HepG2 (cell line): ENCODE data around the gene KCNIP3. TPM values are rescaled to one million over a fixed set of nuclear protein-coding genes. Genes with fewer than 3 reads are reported as not detected.

Experiments used
- ATAC-seq: fragments of 200-7000 bp; cut with Tn5 transposase; 3 replicates; pipeline ENCODE4 v1.9.1; 2020; ENCODE audit warnings: mild to moderate bottlenecking, moderate library complexity
- BruUV-seq: library from RNA; stranded (reverse); fragments of 400-500 nt; replicated peaks from 2 replicates; lab custom pipeline; 2021; lab: Mats Ljungman, UMichigan
- CTCF ChIA-PET: fragments of 300-600 bp; formaldehyde crosslinking; extraction: SDS; loops from one replicate; lab custom pipeline; 2021; ENCODE audit warnings: low total read pairs, inconsistent platforms, low intra/inter-chr PET ratio; lab: Yijun Ruan, JAX
- POLR2A ChIA-PET: fragments of 350-600 bp; sonication (Branson Sonifier 250); formaldehyde crosslinking; loops from one replicate; lab custom pipeline; 2020; ENCODE audit warnings: antibody characterized with exemption, inconsistent platforms; lab: Yijun Ruan, JAX
- DNase-seq: peaks from one replicate; pipeline ENCODE4 v3.0.0-alpha.2; 2015; ENCODE audit warnings: low spot score
- FAIRE-seq: peaks from 3 replicates; lab custom pipeline; 2011; peaks lifted over from hg19 to GRCh38; lab: Jason Lieb, UNC
- H2AFZ ChIP-seq: one replicate; pipeline ENCODE4 v1.6.1; 2011; ENCODE audit warnings: low read length, inconsistent platforms
- H3K27ac ChIP-seq: fragments of 300-600 bp; 3 replicates; pipeline ENCODE4 v1.8.0; 2011; ENCODE audit warnings: mixed run types, mild to moderate bottlenecking, mixed read lengths, low read length, inconsistent platforms; ENCODE audit not compliant: insufficient read depth; ENCODE audit errors: extremely low read length
- H3K27me3 ChIP-seq, 2 experiments: fragments of 200-600 bp in 1 of 2; 2 replicates in 1 of 2; 3 replicates in 1 of 2; pipeline versions ENCODE4 v1.6.0 to v1.8.0; 2011; ENCODE audit warnings: low read length in 2 of 2, mild to moderate bottlenecking in 2 of 2, moderate library complexity in 2 of 2, inconsistent platforms in 1 of 2; ENCODE audit not compliant: insufficient read depth in 2 of 2, control insufficient read depth in 1 of 2
- H3K36me3 ChIP-seq, 2 experiments: fragments of 200-600 bp in 1 of 2; replicated peaks in 1 of 2; 2 replicates in 1 of 2; 3 replicates in 1 of 2; pipeline versions ENCODE4 v1.5.1 to v1.8.0; 2011; ENCODE audit warnings: low read length in 2 of 2, inconsistent platforms in 1 of 2; ENCODE audit not compliant: insufficient read depth in 2 of 2, control insufficient read depth in 1 of 2
- H3K4me1 ChIP-seq: 2 replicates; pipeline ENCODE4 v1.5.1; 2012; ENCODE audit warnings: low read length, inconsistent platforms; ENCODE audit not compliant: insufficient read depth
- H3K4me2 ChIP-seq: 2 replicates; pipeline ENCODE4 v1.6.0; 2011; ENCODE audit warnings: low read depth, low read length, inconsistent platforms
- H3K4me3 ChIP-seq, 3 experiments: fragments of 200-600 bp in 1 of 3; sonication (generic), shearing (Covaris generic) in 1 of 3; replicated peaks in 1 of 3; 2 replicates each; pipeline ENCODE4 v1.5.1; 2011 to 2016; ENCODE audit warnings: low read length in 3 of 3, inconsistent platforms in 2 of 3, low read depth in 2 of 3, mild to moderate bottlenecking in 2 of 3, control low read depth in 1 of 3, mixed read lengths in 1 of 3; ENCODE audit not compliant: insufficient read depth in 1 of 3
- H3K79me2 ChIP-seq: one replicate; pipeline ENCODE4 v1.6.1; 2011; ENCODE audit warnings: low read length, inconsistent platforms; ENCODE audit not compliant: insufficient read depth
- H3K9ac ChIP-seq: 2 replicates; pipeline ENCODE4 v1.6.0; 2011; ENCODE audit warnings: mild to moderate bottlenecking, low read depth, low read length, inconsistent platforms; ENCODE audit not compliant: insufficient read depth
- H3K9me3 ChIP-seq: 2 replicates; pipeline ENCODE4 v1.5.1; 2012; ENCODE audit warnings: mild to moderate bottlenecking, low read length
- H4K20me1 ChIP-seq: 2 replicates; pipeline ENCODE4 v1.6.0; 2011; ENCODE audit warnings: inconsistent platforms, mild to moderate bottlenecking, low read length, moderate library complexity; ENCODE audit not compliant: insufficient read depth
- NFKB2 ChIP-seq: sonication (generic); formaldehyde crosslinking; IDR thresholded peaks from 2 replicates; pipeline ENCODE4 v1.4.0; 2020; ENCODE audit warnings: missing genetic modification reagents, borderline replicate concordance
- NR2F6 ChIP-seq, 2 experiments: IDR thresholded peaks; 2 replicates each; pipeline ENCODE4 v1.6.1; 2016; ENCODE audit warnings: antibody characterized with exemption in 1 of 2, mild to moderate bottlenecking in 1 of 2
- PHB2 ChIP-seq: fragments of 450-650 bp; IDR thresholded peaks from 2 replicates; pipeline ENCODE4 v1.6.1; 2018; ENCODE audit not compliant: partially characterized antibody
- SATB2 ChIP-seq: sonication (generic); formaldehyde crosslinking; IDR thresholded peaks from 2 replicates; pipeline ENCODE4 v1.5.0; 2020; ENCODE audit warnings: missing genetic modification reagents
- SIN3A ChIP-seq: IDR thresholded peaks from 2 replicates; pipeline ENCODE4 v1.6.1; 2011; ENCODE audit warnings: low read depth, mild to moderate bottlenecking, control low read depth, low read length, borderline replicate concordance
- ZBTB20 ChIP-seq: sonication (generic); formaldehyde crosslinking; IDR thresholded peaks from 2 replicates; pipeline ENCODE4 v1.8.1; 2023; ENCODE audit warnings: missing genetic modification reagents, low read depth, mild to moderate bottlenecking, borderline replicate concordance
- ZNF543 ChIP-seq: sonication (generic); formaldehyde crosslinking; IDR thresholded peaks from 2 replicates; pipeline ENCODE4 v1.4.0; 2020; ENCODE audit warnings: mild to moderate bottlenecking, missing genetic modification reagents
- ZNF746 ChIP-seq: sonication (generic); formaldehyde crosslinking; IDR thresholded peaks from 2 replicates; pipeline ENCODE4 v1.8.0; 2022; ENCODE audit warnings: mild to moderate bottlenecking, missing genetic modification reagents
- ZSCAN29 ChIP-seq: sonication (generic); formaldehyde crosslinking; conservative IDR thresholded peaks from 2 replicates; pipeline ENCODE4 v1.4.0; 2020; ENCODE audit warnings: mild to moderate bottlenecking, missing genetic modification reagents
- WGBS: methylation state at CpG from one replicate; pipeline ENCODE4 v1.1.6; 2017; ENCODE audit warnings: low lambda C conversion rate; 5-methylcytosine and 5-hydroxymethylcytosine counted together
- in situ Hi-C: cut with HindIII; loops from 2 replicates; pipeline ENCODE4 v1.10.0; 2017; ENCODE audit warnings: low pct_unique_long_range_greater_than_20kb; ENCODE audit not compliant: extremely low pct_ligation_motif_present
- intact Hi-C: fragments of 100-400 bp; cut with micrococcal nuclease; formaldehyde crosslinking; loops from one replicate; pipeline ENCODE4 v1.10.0; 2022; ENCODE audit not compliant: unreplicated experiment
- polyA plus RNA-seq, 8 experiments: library from polyadenylated mRNA; depleted of rRNA in 3 of 8; stranded (reverse) in 7 of 8; unstranded in 1 of 8; fragments of >200 nt; fragmentation: Illumina TruSeq in 4 of 8; extraction: Trizol in 4 of 8; gene quantifications; 2 replicates each; pipeline versions ENCODE4 v1.2.1 to v1.2.3, GENCODE V29; 2011 to 2016; ENCODE audit warnings: low read depth in 4 of 8, missing spikeins in 1 of 8, mixed read lengths in 1 of 8; ENCODE audit not compliant: insufficient read depth in 1 of 8
- total RNA-seq, 5 experiments: library from RNA; depleted of rRNA; stranded (reverse); fragments of >200 nt; fragmentation: Illumina TruSeq; extraction: Trizol; gene quantifications; 2 replicates each; pipeline ENCODE4 v1.2.3, GENCODE V29; 2016; ENCODE audit warnings: low read depth in 1 of 5
- TF ChIP-seq, protein P1 (sequence below): sonication (generic); formaldehyde crosslinking; IDR thresholded peaks from 2 replicates; pipeline ENCODE4 v1.8.0; 2022; ENCODE audit warnings: mild to moderate bottlenecking, missing genetic modification reagents, borderline replicate concordance
- TF ChIP-seq, protein P2 (sequence below): sonication (generic); formaldehyde crosslinking; IDR thresholded peaks from 2 replicates; pipeline ENCODE4 v1.4.0; 2020; ENCODE audit warnings: low read depth, missing genetic modification reagents
- TF ChIP-seq, protein P3 (sequence below): sonication (generic); formaldehyde crosslinking; IDR thresholded peaks from 2 replicates; pipeline ENCODE4 v1.4.0; 2020; ENCODE audit warnings: missing genetic modification reagents, borderline replicate concordance
- TF ChIP-seq, protein P4 (sequence below): sonication (generic); formaldehyde crosslinking; IDR thresholded peaks from 2 replicates; pipeline ENCODE4 v1.4.0; 2020; ENCODE audit warnings: missing genetic modification reagents

KCNIP3 gene
- total and polyA plus RNA-seq, 2 of the 13 experiments (the other 11 are each of a cell fraction or from before 2014, with no cell fraction given): not detected

DNA sequence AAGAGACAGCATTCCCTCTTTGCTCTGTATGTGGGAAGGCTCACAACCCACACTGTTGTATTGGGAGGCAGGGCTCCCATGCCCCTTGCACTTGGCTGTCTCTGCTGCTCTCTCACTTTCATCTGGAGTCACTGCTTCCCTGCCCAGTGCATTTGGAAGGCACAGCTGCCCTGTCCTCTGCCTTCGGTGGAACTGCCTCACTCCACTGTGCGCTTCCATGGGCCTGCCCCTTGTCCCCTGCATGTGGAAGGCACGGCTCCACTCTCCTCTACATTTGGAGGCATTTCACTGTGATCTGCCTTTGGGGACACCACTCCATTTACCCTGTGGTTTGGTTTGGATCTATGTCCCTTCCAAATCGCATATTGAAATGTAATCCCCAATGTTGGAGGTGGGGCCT, 32.0 kb upstream of the KCNIP3 start:
- ATAC-seq: no peak
- H3K9ac ChIP-seq: no peak overlapping the region
- H3K79me2 ChIP-seq: no peaks in the 10 kb centered on the region
- no peak for DNase-seq
- WGBS: 5% methylated on average over 4 of the region's 4 CpGs
- no peaks in the 10 kb centered on the region for H3K4me1 ChIP-seq
- intact Hi-C loops: no loop called here
- no TSS peak for BruUV-seq
- no peak overlapping the region for H3K4me2 ChIP-seq
- no peak overlapping the region for H2AFZ ChIP-seq
- no peak overlapping the region for H3K27ac ChIP-seq
- POLR2A ChIA-PET: no interaction called here
- H4K20me1 ChIP-seq: no peaks in the 10 kb centered on the region
- in situ Hi-C loops: no loop called here
- H3K36me3 ChIP-seq: no peaks in the 10 kb centered on the region
- CTCF ChIA-PET: no interaction called here
- H3K9me3 ChIP-seq: no peaks in the 10 kb centered on the region
- FAIRE-seq: no peak
- H3K27me3 ChIP-seq: peaks cover 11 to 33% of the 10 kb centered on the region in 2 experiments; a peak in 3 of 5 replicates
- no peak overlapping the region for H3K4me3 ChIP-seq
- TF ChIP-seq, protein P1, sequence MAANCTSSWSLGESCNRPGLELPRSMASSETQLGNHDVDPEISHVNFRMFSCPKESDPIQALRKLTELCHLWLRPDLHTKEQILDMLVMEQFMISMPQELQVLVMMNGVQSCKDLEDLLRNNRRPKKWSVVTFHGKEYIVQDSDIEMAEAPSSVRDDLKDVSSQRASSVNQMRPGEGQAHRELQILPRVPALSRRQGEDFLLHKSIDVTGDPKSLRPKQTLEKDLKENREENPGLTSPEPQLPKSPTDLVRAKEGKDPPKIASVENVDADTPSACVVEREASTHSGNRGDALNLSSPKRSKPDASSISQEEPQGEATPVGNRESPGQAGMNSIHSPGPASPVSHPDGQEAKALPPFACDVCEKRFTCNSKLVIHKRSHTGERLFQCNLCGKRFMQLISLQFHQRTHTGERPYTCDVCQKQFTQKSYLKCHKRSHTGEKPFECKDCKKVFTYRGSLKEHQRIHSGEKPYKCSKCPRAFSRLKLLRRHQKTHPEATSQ (CRISPR knock-in tag): no peak
- TF ChIP-seq ZNF746 (CRISPR knock-in tag): no peak
- TF ChIP-seq, protein P2, sequence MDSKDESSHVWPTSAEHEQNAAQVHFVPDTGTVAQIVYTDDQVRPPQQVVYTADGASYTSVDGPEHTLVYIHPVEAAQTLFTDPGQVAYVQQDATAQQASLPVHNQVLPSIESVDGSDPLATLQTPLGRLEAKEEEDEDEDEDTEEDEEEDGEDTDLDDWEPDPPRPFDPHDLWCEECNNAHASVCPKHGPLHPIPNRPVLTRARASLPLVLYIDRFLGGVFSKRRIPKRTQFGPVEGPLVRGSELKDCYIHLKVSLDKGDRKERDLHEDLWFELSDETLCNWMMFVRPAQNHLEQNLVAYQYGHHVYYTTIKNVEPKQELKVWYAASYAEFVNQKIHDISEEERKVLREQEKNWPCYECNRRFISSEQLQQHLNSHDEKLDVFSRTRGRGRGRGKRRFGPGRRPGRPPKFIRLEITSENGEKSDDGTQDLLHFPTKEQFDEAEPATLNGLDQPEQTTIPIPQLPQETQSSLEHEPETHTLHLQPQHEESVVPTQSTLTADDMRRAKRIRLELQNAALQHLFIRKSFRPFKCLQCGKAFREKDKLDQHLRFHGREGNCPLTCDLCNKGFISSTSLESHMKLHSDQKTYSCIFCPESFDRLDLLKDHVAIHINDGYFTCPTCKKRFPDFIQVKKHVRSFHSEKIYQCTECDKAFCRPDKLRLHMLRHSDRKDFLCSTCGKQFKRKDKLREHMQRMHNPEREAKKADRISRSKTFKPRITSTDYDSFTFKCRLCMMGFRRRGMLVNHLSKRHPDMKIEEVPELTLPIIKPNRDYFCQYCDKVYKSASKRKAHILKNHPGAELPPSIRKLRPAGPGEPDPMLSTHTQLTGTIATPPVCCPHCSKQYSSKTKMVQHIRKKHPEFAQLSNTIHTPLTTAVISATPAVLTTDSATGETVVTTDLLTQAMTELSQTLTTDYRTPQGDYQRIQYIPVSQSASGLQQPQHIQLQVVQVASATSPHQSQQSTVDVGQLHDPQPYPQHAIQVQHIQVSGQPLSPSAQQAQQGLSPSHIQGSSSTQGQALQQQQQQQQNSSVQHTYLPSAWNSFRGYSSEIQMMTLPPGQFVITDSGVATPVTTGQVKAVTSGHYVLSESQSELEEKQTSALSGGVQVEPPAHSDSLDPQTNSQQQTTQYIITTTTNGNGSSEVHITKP (CRISPR knock-in tag): no peak
- no peak for TF ChIP-seq SIN3A
- no peak for TF ChIP-seq ZBTB20 (CRISPR knock-in tag)
- TF ChIP-seq SATB2 (CRISPR knock-in tag): no peak
- TF ChIP-seq ZSCAN29 (CRISPR knock-in tag): no peak
- TF ChIP-seq, protein P3, sequence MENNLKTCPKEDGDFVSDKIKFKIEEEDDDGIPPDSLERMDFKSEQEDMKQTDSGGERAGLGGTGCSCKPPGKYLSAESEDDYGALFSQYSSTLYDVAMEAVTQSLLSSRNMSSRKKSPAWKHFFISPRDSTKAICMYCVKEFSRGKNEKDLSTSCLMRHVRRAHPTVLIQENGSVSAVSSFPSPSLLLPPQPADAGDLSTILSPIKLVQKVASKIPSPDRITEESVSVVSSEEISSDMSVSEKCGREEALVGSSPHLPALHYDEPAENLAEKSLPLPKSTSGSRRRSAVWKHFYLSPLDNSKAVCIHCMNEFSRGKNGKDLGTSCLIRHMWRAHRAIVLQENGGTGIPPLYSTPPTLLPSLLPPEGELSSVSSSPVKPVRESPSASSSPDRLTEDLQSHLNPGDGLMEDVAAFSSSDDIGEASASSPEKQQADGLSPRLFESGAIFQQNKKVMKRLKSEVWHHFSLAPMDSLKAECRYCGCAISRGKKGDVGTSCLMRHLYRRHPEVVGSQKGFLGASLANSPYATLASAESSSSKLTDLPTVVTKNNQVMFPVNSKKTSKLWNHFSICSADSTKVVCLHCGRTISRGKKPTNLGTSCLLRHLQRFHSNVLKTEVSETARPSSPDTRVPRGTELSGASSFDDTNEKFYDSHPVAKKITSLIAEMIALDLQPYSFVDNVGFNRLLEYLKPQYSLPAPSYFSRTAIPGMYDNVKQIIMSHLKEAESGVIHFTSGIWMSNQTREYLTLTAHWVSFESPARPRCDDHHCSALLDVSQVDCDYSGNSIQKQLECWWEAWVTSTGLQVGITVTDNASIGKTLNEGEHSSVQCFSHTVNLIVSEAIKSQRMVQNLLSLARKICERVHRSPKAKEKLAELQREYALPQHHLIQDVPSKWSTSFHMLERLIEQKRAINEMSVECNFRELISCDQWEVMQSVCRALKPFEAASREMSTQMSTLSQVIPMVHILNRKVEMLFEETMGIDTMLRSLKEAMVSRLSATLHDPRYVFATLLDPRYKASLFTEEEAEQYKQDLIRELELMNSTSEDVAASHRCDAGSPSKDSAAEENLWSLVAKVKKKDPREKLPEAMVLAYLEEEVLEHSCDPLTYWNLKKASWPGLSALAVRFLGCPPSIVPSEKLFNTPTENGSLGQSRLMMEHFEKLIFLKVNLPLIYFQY (CRISPR knock-in tag): no peak
- TF ChIP-seq, protein P4, sequence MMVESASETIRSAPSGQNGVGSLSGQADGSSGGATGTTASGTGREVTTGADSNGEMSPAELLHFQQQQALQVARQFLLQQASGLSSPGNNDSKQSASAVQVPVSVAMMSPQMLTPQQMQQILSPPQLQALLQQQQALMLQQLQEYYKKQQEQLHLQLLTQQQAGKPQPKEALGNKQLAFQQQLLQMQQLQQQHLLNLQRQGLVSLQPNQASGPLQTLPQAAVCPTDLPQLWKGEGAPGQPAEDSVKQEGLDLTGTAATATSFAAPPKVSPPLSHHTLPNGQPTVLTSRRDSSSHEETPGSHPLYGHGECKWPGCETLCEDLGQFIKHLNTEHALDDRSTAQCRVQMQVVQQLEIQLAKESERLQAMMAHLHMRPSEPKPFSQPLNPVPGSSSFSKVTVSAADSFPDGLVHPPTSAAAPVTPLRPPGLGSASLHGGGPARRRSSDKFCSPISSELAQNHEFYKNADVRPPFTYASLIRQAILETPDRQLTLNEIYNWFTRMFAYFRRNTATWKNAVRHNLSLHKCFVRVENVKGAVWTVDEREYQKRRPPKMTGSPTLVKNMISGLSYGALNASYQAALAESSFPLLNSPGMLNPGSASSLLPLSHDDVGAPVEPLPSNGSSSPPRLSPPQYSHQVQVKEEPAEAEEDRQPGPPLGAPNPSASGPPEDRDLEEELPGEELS (CRISPR knock-in tag): no peak
- TF ChIP-seq PHB2: no peak
- no peak for TF ChIP-seq NFKB2 (CRISPR knock-in tag)
- no peak for TF ChIP-seq NR2F6 (IDR thresholded peaks at IDR 0.05)
- no peak for TF ChIP-seq NR2F6 (CRISPR knock-in tag; IDR thresholded peaks at IDR 0.05)
- no peak for TF ChIP-seq ZNF543
